ENCODE measurements around the gene MSANTD1.

Gene MSANTD1

GRCh38 chr4:3217266-3217665, 31.7 kb upstream of the MSANTD1 start:
- FAIRE-seq, result no peak

DNA sequence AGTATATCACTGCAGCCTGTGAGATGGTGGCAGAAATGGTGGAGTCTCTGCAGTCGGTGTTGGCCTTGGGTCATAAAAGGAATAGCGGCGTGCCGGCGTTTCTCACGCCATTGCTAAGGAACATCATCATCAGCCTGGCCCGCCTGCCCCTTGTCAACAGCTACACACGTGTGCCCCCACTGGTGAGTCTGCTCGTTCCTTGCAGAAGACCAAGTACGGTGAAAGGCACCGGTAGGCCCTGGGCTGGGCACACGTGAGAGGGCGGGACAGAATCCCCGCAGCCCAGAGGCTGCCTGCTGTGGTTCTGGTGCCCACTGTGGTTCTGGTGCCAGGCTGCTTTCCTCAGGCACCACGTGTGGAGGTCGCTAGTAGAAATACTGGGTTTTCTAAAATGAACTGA, 31.2 kb upstream of the MSANTD1 start:
- no peak for FAIRE-seq

GRCh38 chr4:3218824-3219760, 29.9 kb upstream of the MSANTD1 start:
- FAIRE-seq, result no peak

DNA sequence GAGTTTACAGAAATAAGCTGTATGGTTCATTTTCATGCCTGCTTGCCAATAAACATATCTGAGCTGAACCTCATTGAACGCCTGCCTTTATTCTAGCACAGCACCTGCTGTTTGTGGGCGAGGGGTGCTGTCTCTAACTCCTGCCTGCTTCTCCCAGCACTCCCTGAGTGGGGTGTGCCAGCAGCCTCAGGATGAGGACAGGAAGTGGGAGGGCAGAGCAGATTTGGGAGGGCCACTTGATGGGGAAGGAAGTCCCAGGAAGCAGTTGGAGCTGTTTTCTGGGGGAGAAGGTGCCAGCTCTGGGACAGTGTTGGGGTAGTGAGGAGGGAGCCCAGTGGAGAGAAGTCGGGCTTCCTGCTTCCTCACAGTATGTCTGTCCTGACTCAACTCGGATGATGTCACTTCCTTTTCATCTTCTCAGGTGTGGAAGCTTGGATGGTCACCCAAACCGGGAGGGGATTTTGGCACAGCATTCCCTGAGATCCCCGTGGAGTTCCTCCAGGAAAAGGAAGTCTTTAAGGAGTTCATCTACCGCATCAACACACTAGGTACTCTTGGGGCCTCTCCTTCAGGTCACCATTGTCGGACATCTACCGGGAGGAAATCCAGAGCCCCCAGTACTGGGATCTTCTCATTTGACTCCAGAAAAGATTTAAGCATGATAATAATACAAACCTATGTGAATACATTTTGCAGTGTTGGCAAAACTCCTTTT, 29.0 kb upstream of the MSANTD1 start:
- FAIRE-seq, result no peak

GRCh38 chr4:3220476-3221183, 28.3 kb upstream of the MSANTD1 start:
- no peak for FAIRE-seq

DNA sequence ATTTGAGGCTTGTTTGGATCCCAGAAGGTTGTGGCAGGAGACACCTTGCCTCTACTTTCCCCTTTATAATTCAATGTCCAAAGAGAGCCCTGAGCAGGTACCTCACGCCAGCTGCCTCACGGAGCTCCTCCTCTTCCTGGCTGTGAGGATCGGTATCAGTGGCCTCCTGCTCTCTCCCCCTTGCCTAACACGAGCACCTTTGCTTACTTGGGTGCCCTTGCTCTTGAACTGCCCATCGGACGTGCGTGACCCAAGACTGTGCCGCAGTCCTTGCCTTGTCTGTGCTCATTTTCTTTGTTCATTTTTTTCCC, 27.8 kb upstream of the MSANTD1 start:
- no peak for FAIRE-seq

DNA sequence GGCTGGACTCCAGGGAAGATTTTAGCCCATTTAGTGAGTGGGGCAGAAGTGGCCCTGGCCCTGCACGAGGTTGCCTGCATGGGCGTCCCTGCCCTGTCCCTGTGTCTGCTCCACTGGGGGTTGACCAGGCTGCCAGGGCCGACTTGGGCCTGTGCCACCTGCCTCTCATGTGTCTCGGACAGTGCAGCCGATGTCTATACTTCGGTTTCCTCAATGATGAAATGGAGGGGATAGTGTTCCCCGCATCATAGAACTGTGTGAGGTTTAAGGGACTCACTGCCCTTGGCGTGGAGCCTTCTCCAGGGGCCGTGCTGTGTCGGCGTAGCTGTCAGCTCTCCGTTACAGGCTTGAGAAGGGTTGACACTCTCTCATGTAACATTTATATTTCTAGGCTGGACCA, 27.0 kb upstream of the MSANTD1 start:
- FAIRE-seq, result no peak

DNA sequence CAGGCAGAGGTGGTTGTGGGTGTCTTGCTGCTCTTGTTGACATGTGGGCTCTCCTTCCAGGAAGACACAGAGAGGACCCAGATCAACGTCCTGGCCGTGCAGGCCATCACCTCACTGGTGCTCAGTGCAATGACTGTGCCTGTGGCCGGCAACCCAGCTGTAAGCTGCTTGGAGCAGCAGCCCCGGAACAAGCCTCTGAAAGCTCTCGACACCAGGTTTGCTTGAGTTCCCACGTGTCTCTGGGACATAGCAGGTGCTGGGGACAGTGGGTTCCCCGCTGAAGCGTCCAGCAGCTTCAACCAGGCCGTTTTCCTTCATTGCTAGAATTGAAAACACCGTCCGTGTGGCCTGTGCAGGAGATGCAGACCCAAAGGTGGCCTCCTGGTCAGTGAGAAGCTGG, 25.6 kb upstream of the MSANTD1 start:
- no peak for FAIRE-seq

DNA sequence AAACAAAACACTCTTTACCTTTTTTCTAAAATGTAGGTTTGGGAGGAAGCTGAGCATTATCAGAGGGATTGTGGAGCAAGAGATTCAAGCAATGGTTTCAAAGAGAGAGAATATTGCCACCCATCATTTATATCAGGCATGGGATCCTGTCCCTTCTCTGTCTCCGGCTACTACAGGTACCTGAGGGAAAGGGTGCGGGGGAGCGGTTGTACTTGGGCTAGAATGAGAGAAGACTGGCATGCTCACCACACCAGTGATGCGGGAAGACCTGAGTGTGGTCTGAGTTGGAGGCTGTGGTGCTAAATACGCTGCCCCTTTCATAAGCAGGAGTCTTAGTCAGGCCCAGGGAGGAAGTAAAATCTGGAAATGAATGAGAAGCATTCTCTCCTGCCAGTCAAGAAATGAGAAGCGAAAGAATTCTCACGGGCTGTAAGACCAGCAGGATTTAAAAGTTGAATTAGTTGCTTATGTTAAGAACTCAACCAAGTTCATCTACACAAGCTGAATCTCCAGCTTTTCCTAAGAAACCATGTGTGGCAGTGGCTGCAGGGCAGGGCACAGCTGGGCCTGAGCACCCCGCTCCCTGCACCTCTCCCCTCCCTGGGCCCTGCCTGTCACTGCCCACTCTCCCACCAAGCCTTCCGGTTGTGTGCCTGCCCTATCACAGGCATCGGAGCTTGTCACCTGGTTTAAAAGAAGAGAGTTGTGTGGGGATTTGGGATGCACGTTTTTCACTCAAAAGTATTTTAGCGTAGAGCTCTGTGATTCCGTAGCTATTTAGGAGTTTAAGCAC, 24.8 kb upstream of the MSANTD1 start:
- no peak for FAIRE-seq

- no peak for FAIRE-seq
Measured at GRCh38 chr4:3225071-3225850, 23.7 kb upstream of the MSANTD1 start.

DNA sequence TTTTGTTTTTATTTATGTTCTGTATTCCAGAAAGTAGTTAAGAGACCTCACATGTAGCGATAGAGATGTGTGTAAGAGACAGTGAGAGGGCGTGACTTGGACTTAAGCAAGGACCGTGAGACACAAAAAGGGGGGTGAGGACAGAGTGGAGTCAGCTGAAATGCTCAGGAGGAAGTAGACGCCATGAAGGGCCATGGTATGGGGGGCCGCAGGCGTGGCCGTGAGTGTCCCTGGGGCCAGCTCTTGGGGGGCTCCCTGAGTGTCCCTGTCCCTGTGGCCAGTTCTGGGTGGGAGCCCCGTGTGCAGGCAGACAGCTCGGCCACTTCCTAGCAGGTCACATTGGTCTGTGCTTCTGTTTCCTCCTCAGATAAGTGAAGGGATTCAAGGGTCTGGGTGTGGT, 23.0 kb upstream of the MSANTD1 start:
- no peak for FAIRE-seq

GRCh38 chr4:3226467-3226866, 22.5 kb upstream of the MSANTD1 start:
- no peak for FAIRE-seq

- no peak for FAIRE-seq
Measured at GRCh38 chr4:3226944-3227343, 22.0 kb upstream of the MSANTD1 start.

GRCh38 chr4:3227878-3228675, 20.9 kb upstream of the MSANTD1 start:
- no peak for FAIRE-seq

DNA sequence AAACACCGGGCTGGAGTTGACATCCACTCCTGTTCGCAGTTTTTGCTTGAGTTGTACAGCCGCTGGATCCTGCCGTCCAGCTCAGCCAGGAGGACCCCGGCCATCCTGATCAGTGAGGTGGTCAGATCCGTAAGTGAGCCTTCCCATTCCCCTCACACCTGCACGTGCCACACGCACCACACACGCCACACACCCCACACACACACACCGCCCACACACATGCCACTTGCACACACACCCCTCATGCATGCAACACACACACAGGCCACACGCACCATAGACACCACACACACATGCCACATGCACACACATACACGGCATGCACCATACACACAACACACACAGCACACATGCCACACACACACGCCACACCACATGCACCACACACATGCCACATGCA, 20.1 kb upstream of the MSANTD1 start:
- no peak for FAIRE-seq

GRCh38 chr4:3229328-3229727, 19.6 kb upstream of the MSANTD1 start:
- FAIRE-seq, result no peak

- no peak for FAIRE-seq
Measured at GRCh38 chr4:3229964-3230363, 19.0 kb upstream of the MSANTD1 start.

DNA sequence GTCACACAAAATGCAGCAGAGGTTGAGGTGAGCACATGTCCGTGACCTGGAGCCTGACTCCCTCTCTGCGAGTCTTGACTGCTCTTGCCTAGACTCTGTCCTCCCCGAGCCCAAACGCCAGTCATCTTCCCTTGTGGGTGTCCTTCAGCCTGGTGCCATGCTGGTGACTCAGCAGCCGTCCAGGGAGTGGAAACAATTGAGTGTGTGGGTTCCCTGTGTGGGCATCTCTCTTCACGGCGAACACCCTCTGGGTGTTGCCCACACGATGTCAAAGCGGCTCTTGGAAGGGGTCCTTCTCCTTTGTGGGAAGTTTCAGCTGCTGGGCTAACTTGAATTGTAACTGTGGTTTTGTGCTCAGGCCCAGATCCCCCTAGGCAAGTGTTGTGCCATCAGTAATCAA, 17.5 kb upstream of the MSANTD1 start:
- no peak for FAIRE-seq

GRCh38 chr4:3232001-3232400, 17.0 kb upstream of the MSANTD1 start:
- FAIRE-seq, result no peak

GRCh38 chr4:3232871-3233271, 16.1 kb upstream of the MSANTD1 start:
- FAIRE-seq, result no peak

All from colon (tissue), 2 donors.